HG03457 (cell line): ENCODE data around the gene RHOXF1.
"Not testable (repeated sequence)": the region's sequence is repeated elsewhere in the genome, so short reads cannot be mapped to it uniquely, and the experiment has no call there.

Experiments used
- ATAC-seq: cut with Tn5 transposase; IDR thresholded peaks from one replicate; pipeline ENCODE4 v1.9.1; 2021; ENCODE audit warnings: moderate number of reproducible peaks; ENCODE audit not compliant: unreplicated experiment

RHOXF1 gene

DNA sequence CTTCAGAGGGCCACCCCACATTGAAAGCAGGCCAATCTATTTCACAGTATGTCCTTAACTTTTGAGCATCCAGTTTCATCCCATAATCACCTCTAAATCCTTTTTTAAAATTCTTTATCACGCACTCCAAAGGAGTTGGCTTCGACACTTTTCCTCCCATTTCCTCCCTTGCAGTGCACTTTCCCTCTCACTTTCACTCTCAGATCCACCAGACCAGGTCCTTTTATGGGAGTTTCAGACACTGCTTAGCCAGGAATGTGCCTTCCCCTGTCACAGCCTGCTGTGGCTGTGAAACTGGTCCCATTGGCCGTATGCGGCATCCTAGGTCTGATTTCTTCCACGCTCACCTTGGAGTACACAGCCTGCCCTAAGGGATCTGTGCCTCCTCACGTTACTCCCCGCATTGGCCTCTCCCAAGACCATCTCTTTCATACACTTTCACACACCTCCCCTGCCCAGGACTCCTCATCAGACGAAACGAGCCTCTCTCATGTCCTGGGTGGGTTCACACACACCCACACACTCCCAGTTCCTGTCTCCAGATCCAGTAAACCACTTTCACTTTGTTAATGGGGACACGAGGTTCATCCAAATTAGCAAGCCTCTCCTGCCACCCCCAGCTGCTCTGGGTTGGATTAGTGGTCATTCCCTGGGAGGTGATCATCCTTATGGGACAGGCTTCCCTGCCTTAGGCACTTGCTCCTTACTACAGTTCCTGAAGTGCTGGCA lies 28.3 kb downstream of the RHOXF1 start:
- no peak for ATAC-seq

DNA sequence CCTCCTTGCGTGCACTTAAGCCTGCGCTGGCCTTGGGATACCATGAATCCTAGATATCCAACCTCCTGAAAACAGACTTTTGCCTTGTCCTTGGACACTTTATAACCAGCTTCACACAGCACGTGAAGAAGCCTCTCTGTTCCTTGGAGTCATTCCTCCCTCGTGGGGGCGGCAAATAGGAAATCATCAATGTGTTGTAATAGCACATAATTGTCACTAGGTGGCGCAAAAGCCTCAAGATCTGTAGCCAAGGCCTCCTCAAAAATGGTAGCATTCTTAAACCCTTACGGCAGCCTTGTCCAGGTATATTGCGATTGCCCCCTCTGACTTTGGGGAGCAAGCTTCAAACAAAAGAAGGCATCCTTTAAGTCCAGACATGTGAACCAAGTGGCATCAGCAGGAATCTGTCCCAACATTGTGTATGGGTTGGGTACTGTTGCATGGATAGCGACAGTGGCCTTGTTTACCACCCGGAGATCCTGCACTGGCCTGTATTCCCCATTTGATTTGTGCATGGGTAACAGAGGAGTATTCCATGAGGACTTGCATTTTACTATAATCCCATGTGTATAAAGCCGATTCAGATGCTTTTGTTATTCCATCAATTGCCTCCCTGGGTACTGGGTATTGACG lies 30.0 kb downstream of the RHOXF1 start:
- not testable (repeated sequence) for ATAC-seq

DNA sequence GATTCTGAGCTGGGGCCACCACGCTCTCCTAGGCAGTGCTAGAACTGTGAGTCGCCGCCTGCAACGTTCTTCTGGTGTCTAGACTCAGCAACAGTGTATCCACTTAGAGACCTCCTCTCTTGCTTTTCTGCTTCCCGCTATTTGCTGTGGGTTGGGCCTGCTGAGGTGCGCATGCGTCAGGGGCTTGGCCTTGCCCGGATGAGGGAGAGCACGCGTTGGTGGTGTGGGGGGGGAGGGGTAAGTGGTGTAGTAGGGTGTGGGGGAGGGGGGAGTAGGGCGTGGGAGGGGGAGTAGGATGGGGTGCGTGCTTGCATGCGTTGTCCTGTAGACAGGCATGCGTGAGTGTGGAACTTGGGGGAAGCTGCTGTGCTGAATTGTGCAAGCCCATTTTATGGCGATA lies 38.1 kb downstream of the RHOXF1 start, which contains the start of gene RHOXF2B:
TSS of gene RHOXF2B (minus strand) at position 101 of the 400 bp plus-strand sequence. CDS start 138 bp downstream, outside the sequence.
- ATAC-seq = not testable (repeated sequence)

DNA sequence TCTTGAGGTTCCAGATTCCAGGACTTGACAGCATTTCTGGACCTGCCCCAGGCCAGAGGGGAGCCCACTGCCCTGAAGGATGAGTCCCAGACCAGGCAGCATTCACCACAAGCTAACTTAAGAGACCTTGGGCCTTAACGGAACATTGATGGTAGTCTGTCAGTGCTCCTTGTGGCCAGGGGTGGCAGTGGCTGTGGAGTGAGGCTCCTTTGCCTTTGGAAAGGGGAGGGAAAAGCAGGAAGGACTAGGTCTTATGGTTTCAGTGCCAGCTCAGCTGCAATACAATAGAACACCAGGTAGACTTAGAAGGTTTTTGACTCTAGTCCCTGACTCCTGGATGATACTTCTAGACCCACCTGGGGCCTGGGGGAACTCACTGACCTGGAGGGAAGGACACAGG lies 49.5 kb downstream of the RHOXF1 start:
- ATAC-seq = not testable (repeated sequence)
